ENCODE measurements around the gene RPL18.

The RPL18 gene

DNA sequence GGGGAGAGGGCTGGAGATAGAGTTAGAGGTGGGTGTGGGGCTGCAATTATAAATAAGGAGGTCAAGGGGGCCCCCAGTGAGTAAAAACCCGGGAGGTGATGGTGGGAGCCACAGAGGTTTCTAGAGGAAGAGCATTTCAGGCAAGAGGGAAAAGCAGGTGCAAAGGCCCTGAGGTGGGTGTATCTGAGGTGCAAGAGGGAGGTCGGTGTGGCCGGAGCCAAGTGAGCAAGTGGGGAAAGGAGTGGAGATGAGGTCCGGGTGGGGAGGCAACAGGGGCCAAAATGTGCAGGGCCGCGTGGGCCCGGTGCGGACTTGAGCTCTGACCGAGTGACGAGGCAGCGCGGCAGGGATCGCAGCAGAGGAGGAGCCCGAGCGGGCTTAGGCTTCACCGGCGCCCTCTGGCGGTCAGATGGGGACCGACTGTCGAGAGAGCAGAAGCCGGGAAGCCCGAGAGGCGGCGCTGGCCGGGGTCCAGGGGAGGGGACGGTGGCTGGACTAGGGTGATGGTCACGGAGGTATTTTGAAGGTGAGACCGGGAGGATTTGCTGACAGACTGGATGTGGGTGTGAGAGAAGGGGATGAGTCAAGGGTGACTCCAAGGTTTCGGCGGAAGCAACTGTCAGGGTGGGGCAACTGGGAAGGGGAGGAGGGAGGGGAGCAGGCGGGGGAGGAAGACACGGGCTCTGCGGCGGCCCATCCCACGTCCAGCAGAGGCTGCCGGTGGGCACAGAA is 30.1 kb downstream of the RPL18 start (continued):
- TF ChIP-seq ZNF324 (tag by site-specific recombination; IDR thresholded peaks at IDR 0.05): peak; percentile 69; the same call in 1 of the 2 replicates

DNA sequence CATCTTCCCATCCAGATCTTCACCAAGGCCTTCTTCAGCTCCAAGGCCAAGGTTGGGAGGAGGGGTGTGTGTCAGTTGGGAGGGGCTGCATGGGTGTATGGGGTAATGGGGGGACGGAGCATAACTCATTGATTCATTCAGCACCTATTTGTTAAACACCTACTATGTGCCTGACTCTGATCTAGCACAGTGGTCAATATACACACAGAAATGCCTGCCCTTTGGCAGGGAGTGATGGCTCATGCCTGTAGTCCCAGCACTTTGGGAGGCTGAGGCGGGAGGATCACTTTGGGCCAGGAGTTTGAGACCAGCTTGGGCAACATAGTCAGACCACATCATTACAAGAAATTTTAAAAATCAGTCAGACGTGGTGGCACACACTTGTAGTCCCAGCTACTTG is 31.6 kb downstream of the RPL18 start:
- H3K9me3 ChIP-seq (ENCODE audit: control insufficient read depth, insufficient read depth, low read depth, low read length): no peaks in the 10 kb centered on the region
- H3K4me1 ChIP-seq (ENCODE audit: control insufficient read depth, insufficient read depth, low read length): no peaks in the 10 kb centered on the region
- no peaks in the 10 kb centered on the region for H3K36me3 ChIP-seq (ENCODE audit: control insufficient read depth in 2 of 2, insufficient read depth in 1 of 2, low read length in 2 of 2)
- CTCF ChIA-PET: interaction anchor here (0.6 to 12.4 kb wide), 11 partner anchors 22 to 1013 kb away, joined by 3 to 272 read pairs (median 4); partner anchors contain the start of gene CA11
- no peak overlapping the region for H3K27ac ChIP-seq (ENCODE audit: extremely low read depth, low read depth, low read length)
- no peak overlapping the region for H3K4me3 ChIP-seq (ENCODE audit: low read depth, low read length)
- TF ChIP-seq SP2 (tag by site-specific recombination; IDR thresholded peaks at IDR 0.05): no peak
- TF ChIP-seq, protein P1, sequence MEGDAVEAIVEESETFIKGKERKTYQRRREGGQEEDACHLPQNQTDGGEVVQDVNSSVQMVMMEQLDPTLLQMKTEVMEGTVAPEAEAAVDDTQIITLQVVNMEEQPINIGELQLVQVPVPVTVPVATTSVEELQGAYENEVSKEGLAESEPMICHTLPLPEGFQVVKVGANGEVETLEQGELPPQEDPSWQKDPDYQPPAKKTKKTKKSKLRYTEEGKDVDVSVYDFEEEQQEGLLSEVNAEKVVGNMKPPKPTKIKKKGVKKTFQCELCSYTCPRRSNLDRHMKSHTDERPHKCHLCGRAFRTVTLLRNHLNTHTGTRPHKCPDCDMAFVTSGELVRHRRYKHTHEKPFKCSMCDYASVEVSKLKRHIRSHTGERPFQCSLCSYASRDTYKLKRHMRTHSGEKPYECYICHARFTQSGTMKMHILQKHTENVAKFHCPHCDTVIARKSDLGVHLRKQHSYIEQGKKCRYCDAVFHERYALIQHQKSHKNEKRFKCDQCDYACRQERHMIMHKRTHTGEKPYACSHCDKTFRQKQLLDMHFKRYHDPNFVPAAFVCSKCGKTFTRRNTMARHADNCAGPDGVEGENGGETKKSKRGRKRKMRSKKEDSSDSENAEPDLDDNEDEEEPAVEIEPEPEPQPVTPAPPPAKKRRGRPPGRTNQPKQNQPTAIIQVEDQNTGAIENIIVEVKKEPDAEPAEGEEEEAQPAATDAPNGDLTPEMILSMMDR (tag by site-specific recombination; IDR thresholded peaks at IDR 0.05): no peak
- POLR2A ChIA-PET: interaction anchor here (1.4 to 1.8 kb wide), 2 partner anchors 74 to 81 kb away, joined by 3 to 4 read pairs; no protein-coding TSS in a partner anchor

DNA sequence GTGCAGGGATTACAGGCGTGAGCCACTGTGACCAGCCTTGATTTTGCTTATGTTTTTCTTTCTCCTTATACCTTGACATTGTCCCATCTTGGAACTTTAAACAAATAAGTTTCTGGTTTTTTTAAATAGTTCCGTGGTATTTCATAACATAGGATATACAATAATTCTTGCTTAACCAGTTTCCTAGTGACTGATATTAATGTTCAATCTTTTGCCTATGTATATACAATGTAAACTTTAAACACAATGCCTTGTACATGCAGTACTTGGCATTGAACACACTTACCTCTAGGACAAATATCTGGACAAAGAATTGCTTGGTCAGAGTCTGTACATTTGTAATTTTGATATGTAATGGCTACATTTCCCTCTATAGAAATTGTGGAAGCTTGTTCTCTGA is 36.8 kb downstream of the RPL18 start:
- TF ChIP-seq REPIN1 (tag by site-specific recombination; IDR thresholded peaks at IDR 0.05; ENCODE audit: low read depth) (no peak), GLI4 (tag by site-specific recombination; IDR thresholded peaks at IDR 0.05) (no peak)
- ChIA-PET POLR2A (no interaction called here), CTCF (interaction anchor here (3.1 to 12.4 kb wide), 4 partner anchors 27 to 263 kb away, joined by 26 to 272 read pairs (median 109); a partner anchor contains a TSS)
- Histone ChIP-seq H3K36me3 (ENCODE audit: control insufficient read depth in 2 of 2, insufficient read depth in 1 of 2, low read length in 2 of 2) (no peaks in the 10 kb centered on the region), H3K4me3 (ENCODE audit: low read depth, low read length) (no peak overlapping the region), H3K9me3 (ENCODE audit: control insufficient read depth, insufficient read depth, low read depth, low read length) (no peaks in the 10 kb centered on the region), H3K4me1 (ENCODE audit: control insufficient read depth, insufficient read depth, low read length) (no peaks in the 10 kb centered on the region), H3K27ac (ENCODE audit: extremely low read depth, low read depth, low read length) (no peak overlapping the region)

DNA sequence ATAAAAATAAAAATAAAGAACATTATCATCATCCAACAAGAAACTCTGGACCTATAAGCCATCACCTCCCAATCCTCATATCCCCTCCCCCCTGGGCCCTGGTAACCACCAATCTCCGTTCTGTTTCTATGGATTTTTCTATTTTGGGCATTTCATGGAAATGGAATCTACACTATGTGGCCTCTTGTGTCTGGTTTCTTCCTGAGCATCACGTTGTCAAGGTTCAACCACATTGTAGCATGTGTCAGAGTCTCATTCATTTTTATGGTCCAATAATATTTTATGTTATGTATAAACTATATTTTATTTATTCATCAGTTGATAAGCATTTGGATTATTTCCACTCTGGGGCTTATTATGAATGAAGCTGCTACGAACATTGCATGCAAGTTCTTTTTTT is 40.1 kb downstream of the RPL18 start:
- no peaks in the 10 kb centered on the region for H3K36me3 ChIP-seq (ENCODE audit: control insufficient read depth in 2 of 2, insufficient read depth in 1 of 2, low read length in 2 of 2)
- POLR2A ChIA-PET: no interaction called here
- H3K27ac ChIP-seq (ENCODE audit: extremely low read depth, low read depth, low read length): no peak overlapping the region
- no peak overlapping the region for H3K4me3 ChIP-seq (ENCODE audit: low read depth, low read length)
- no peaks in the 10 kb centered on the region for H3K9me3 ChIP-seq (ENCODE audit: control insufficient read depth, insufficient read depth, low read depth, low read length)
- no peaks in the 10 kb centered on the region; the same call in 1 of the 2 replicates for H3K4me1 ChIP-seq (ENCODE audit: control insufficient read depth, insufficient read depth, low read length)
- CTCF ChIA-PET: interaction anchor here (12.4 kb wide), 1 partner anchor 72 kb away, joined by 272 read pairs; no protein-coding TSS in a partner anchor
- TF ChIP-seq ZNF341 (tag by site-specific recombination; IDR thresholded peaks at IDR 0.05; ENCODE audit: low read depth) (no peak), ZNF175 (tag by site-specific recombination; IDR thresholded peaks at IDR 0.05) (no peak), ZNF155 (tag by site-specific recombination; IDR thresholded peaks at IDR 0.05) (no peak), ZNF394 (tag by site-specific recombination; IDR thresholded peaks at IDR 0.05; ENCODE audit: borderline replicate concordance) (no peak), KLF1 (tag by site-specific recombination; IDR thresholded peaks at IDR 0.05) (no peak), ZNF302 (tag by site-specific recombination; IDR thresholded peaks at IDR 0.05; ENCODE audit: low read depth) (no peak), ZSCAN23 (tag by site-specific recombination; IDR thresholded peaks at IDR 0.05) (no peak), ZFP37 (tag by site-specific recombination; IDR thresholded peaks at IDR 0.05) (no peak), ZNF660 (tag by site-specific recombination; IDR thresholded peaks at IDR 0.05) (no peak)
- TF ChIP-seq, protein P2, sequence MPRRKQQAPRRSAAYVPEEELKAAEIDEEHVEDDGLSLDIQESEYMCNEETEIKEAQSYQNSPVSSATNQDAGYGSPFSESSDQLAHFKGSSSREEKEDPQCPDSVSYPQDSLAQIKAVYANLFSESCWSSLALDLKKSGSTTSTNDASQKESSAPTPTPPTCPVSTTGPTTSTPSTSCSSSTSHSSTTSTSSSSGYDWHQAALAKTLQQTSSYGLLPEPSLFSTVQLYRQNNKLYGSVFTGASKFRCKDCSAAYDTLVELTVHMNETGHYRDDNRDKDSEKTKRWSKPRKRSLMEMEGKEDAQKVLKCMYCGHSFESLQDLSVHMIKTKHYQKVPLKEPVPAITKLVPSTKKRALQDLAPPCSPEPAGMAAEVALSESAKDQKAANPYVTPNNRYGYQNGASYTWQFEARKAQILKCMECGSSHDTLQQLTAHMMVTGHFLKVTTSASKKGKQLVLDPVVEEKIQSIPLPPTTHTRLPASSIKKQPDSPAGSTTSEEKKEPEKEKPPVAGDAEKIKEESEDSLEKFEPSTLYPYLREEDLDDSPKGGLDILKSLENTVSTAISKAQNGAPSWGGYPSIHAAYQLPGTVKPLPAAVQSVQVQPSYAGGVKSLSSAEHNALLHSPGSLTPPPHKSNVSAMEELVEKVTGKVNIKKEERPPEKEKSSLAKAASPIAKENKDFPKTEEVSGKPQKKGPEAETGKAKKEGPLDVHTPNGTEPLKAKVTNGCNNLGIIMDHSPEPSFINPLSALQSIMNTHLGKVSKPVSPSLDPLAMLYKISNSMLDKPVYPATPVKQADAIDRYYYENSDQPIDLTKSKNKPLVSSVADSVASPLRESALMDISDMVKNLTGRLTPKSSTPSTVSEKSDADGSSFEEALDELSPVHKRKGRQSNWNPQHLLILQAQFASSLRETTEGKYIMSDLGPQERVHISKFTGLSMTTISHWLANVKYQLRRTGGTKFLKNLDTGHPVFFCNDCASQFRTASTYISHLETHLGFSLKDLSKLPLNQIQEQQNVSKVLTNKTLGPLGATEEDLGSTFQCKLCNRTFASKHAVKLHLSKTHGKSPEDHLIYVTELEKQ (tag by site-specific recombination; IDR thresholded peaks at IDR 0.05; ENCODE audit: borderline replicate concordance): no peak
- TF ChIP-seq, protein P3, sequence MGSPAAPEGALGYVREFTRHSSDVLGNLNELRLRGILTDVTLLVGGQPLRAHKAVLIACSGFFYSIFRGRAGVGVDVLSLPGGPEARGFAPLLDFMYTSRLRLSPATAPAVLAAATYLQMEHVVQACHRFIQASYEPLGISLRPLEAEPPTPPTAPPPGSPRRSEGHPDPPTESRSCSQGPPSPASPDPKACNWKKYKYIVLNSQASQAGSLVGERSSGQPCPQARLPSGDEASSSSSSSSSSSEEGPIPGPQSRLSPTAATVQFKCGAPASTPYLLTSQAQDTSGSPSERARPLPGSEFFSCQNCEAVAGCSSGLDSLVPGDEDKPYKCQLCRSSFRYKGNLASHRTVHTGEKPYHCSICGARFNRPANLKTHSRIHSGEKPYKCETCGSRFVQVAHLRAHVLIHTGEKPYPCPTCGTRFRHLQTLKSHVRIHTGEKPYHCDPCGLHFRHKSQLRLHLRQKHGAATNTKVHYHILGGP (tag by site-specific recombination; IDR thresholded peaks at IDR 0.05): no peak
- TF ChIP-seq, protein P4, sequence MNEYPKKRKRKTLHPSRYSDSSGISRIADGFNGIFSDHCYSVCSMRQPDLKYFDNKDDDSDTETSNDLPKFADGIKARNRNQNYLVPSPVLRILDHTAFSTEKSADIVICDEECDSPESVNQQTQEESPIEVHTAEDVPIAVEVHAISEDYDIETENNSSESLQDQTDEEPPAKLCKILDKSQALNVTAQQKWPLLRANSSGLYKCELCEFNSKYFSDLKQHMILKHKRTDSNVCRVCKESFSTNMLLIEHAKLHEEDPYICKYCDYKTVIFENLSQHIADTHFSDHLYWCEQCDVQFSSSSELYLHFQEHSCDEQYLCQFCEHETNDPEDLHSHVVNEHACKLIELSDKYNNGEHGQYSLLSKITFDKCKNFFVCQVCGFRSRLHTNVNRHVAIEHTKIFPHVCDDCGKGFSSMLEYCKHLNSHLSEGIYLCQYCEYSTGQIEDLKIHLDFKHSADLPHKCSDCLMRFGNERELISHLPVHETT (tag by site-specific recombination; IDR thresholded peaks at IDR 0.05): no peak
- TF ChIP-seq, protein P5, sequence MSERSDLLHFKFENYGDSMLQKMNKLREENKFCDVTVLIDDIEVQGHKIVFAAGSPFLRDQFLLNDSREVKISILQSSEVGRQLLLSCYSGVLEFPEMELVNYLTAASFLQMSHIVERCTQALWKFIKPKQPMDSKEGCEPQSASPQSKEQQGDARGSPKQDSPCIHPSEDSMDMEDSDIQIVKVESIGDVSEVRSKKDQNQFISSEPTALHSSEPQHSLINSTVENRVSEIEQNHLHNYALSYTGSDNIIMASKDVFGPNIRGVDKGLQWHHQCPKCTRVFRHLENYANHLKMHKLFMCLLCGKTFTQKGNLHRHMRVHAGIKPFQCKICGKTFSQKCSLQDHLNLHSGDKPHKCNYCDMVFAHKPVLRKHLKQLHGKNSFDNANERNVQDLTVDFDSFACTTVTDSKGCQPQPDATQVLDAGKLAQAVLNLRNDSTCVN (tag by site-specific recombination; optimal IDR thresholded peaks at IDR 0.05): no peak

All from HEK293 (cell line).